GM18517 (cell line): Measurements from ENCODE around the gene PRSS33.

ENCODE experiments used
- ATAC-seq: cut with Tn5 transposase; IDR thresholded peaks from one replicate; pipeline ENCODE4 v1.9.1; 2021; ENCODE audit warnings: mild to moderate bottlenecking, moderate library complexity; ENCODE audit not compliant: unreplicated experiment

PRSS33 gene

DNA sequence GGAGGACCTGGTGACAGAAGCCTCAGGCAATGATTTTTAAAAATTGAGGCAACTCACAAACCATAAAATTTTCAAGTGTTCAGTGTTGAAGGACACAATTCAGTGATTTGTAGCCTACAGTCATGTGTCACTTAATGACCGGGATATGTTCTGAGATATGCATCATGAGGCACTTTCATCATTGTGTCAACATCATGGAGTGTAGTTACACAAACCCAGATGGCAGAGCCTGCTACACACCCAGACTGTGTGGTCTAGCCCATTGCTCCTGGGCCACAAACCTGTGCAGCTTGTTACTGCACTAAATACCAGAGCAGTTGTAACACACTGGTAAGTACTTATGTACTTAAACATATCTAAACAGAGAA is 12.5 kb upstream of the PRSS33 start:
- ATAC-seq: no peak

GRCh38 chr16:2799205-2799858 is 12.0 kb upstream of the PRSS33 start:
- no peak for ATAC-seq

- no peak for ATAC-seq
Measured at GRCh38 chr16:2798723-2799204, 11.4 kb upstream of the PRSS33 start.

GRCh38 chr16:2795395-2796143 is 8.2 kb upstream of the PRSS33 start:
- ATAC-seq: no peak

DNA sequence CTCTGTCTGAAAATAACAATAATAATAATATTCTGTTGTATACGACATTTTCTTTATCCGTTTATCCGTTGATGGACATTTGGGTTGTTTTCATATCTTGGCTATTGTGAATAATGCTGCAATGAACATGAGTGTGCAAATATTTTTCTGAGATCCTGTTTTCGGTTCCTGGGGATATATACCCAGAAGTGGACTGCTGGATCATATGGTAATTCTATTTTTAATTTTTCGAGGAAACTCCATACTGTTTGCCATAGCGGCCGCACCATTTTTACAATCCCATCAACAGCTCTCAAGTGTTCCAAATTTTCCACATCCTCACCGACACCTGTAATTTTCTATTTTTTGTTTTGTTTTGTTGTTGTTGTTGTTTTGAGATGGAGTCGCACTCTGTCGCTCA is 5.6 kb upstream of the PRSS33 start:
- no peak for ATAC-seq

DNA sequence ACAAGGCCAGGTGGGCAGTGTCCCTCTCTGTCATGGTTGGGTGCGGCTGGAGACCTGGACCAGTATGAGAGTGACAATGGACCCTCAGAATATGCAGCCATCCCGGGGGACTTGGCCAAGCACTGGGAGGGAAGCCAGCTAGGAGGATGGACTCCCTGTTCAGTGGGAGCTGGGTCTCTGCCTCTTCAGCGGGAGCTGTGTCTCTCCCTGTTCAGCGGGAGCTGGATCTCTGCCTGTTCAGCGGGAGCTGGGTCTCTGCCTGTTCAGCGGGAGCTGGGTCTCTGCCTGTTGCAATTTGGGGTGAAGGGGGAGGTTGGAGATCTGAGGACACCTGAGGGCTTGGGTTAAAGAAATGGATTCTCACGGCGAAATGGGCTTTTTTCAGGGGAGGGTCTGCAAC is 3.8 kb upstream of the PRSS33 start:
- no peak for ATAC-seq

DNA sequence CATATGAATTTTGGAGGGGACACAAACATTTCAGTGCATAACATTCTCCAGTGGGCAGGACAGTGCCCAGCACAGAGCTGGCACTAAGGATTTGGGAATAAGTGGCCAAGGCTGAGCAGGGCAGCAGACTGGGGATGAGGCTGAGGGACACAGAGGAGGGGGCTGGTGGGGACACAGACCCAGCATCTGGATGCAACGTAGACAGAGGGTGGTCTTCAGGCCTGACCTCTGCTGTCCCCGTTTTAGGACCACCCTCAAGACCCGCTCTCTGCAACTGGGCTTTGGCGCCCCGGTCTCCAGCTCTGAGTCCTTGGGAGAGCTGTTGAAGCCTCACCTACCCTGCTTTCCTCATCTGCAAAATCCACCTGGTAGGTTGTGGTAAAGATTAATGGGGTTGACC is 3.3 kb upstream of the PRSS33 start:
- ATAC-seq: no peak

GRCh38 chr16:2787961-2788360 is 601 bp upstream of the PRSS33 start:
- no peak for ATAC-seq

GRCh38 chr16:2786826-2787151 is 571 bp downstream of the PRSS33 start:
- no peak for ATAC-seq

DNA sequence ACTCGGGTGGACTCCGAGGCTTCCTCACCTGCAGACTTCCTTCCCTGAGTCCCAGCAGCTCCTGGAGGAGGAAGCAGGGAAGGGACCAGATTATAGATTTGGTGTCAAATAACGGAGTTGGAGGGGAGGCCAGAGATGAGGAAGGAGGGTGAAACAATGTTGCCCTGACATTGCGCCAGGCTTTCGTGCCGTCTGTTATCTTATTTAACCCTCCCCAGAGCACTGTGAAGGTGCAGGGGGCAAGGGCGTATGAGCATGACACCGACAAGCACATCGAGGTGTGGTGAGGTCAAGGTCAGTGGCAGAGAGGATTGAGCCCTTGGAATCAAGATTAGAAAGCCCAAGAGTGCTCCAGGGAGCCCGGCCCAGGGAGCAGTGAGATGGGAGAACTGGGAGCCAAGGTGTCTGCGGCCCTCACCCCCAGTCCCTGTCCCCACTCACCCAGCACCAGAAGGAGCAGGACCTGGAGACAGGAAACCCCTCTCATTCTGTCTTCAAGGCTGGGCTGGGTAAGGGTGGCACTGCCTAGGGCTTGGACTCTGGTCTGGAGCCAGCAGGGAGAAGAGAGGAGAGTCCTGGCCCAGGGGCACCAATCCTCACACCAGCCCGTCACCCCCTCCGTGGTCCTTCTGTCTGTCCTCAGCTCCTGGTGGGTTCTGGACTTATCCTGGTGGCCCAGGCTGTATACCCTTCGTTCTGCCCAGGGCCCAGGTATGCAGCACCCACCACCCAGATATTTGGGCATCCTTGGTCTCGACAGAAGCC is 1.1 kb downstream of the PRSS33 start:
- no peak for ATAC-seq

DNA sequence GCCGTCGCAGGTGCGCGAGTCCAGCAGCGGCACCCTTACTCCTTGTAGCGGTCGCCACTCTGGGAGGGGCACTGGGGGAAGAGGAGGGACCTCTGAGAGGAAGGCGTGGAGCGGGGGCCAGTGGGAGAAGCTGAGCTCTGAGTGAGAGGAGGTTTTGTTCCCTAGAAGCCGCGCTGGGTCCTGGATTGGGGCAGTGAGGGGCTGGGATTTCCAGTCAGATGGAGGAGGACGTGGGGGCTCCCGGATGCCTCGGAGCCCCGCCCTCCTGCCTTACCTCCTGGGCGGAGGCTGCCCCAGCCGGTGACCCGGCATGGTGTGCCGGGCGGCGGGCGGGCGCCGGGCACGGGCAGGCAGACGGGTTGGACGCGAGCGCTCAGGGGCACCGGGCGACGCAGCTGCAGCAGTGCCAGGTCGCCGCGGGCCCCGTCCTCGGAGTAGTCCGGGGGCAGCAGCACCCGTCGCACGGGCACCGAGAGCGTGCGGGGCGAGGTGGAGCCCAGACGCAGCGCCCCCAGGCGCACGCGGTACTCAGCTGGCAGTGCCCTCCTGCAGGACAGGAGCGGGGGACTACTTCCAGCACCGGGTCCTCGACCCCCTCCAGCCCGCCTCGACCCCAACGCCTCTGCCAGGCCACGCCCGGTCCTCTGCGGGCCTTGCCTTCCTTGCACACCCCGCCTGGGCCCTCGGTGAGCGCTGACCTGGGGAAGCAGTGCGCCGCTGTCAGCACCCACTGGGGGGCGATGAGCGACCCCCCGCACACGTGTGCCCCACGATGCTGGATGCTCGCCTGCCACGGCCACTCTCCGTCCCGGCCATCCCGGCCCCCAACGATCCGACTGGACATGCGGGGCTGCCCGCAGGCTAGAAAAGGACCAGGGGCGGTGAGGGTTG is 2.0 kb downstream of the PRSS33 start:
- ATAC-seq: no peak

DNA sequence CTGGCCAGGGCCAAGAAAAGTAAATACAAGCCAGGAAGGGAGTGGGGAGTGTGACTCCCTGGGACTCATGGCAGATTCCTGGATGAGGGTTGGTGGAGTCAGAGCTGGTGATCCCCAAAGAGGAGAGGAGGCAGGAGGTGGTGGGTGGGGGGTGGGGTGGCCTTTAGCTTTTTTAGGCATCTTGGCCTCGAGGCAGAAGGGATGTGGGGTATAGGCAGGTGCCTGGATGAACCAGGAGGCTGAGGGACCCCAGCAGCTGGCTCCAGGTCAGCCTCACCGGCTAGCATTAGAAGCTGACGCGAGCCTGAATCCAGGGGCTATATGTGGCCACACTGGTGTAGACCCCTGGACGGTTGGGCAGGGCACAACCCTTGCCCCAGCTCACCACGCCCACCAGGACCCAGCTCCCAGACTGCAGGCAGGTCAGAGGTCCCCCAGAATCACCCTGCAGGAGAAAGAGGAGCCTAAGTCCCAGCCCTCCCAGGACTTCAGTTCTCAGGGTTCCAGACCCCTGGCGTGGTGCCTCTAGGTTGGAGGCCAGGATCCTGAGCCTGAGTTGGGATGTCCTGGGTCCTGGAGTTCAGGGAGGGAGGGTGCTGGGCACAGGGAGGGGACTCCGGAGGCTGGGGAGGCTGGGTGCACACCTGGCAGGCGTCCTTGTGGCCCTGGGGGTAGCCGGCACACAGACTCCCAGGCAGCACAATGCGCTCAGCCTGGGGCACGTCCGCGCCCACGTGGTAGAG is 2.8 kb downstream of the PRSS33 start:
- no peak for ATAC-seq

DNA sequence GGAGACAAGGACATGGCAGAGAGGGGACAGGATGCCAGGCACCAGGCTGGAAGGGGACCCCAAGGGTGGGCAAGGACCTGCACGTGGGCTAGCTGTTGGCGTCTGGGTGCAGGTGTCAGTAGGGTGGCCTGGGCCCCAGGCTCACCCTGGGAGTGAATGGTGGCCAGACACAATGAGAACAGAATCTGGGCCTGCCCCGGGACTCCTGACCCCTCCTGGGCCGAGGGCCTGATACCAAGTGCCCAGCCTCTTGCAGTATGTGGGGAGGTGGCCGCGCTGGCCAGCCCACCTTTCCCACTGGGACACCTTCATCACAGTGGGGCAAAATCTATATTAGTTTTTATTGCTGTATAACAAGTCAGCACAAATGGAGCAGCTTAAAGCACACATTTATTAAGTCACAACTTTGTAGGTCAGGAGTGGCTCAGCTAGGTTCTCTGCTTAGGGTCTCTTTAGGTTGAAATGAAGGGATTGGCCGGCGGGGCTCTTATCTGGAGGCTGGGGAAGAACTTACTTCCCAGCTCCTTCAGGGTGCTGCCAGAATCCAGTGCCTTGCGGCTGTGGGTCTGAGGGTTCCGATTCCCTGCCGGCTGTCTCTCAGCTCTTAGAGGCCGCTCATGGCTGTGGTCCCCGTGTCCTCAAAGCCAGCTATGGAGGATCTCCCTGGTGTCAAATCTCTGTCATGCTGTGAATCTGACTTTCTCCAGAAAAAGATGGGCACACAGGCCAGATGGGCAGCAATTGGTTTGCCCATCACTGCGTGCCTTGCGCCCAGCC is 3.6 kb downstream of the PRSS33 start:
- no peak for ATAC-seq

- ATAC-seq: no peak
Measured at GRCh38 chr16:2782583-2783351, 4.6 kb downstream of the PRSS33 start.

DNA sequence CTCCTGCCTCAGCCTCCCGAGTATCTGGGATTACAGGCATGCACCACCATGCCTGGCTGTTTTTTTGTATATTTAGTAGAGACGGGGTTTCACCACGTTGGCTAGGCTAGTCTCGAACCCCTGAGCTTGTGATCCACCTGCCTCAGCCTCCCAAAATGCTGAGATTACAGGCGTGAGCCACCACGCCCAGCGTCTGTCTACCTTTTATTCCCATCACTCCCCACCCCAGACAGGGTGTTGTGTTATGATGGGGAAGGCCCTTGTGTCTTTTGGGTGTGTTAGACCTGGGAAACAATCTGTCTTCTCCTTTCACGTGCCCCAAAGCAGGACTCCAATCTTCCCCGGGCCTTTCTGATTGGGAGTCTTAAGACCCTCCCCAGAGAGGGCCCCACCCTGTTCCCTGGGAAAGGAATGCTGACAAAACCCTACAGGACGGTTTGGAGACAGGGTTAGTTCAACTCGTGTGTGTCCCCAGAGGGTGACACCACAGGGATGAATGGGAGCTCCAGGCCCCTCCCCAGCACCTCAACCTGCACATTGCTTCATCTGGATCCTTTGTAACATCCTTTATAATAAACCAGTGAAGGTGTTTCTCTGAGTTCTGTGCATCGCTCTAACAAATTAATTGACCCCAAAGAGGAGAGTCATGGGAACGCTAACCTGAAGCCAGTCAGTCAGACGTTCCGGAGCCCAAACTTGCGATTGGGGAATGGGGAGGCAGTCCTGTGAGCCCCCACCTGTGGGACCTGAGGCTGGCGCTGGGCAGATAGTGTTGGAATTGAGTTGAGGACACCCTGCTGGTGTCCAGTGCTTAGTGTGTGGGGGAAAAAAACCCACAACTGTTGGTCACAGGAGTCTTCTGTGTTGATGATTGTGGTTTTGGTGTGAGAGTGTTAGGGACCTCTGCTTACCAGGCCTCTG is 7.1 kb downstream of the PRSS33 start:
- ATAC-seq: no peak

GRCh38 chr16:2779151-2779920 is 8.0 kb downstream of the PRSS33 start:
- ATAC-seq: no peak

DNA sequence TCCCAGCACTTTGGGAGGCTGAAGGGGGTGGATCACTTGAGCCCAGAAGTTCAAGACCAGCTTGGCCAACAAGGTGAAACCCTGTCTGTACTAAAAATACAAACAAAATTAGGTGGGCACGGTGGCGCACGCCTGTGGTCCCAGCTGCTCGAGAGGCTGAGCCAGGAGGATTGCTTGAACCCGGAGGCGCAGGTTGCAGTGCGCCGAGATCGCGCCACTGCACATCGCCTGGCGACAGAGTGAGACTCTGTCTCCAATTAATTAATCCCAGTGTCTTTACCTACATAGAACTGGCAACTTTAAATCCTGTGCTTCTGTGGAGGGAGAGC is 8.8 kb downstream of the PRSS33 start:
- ATAC-seq: no peak
